ENCODE measurements around the gene VWC2. TPM values are rescaled to one million over a fixed set of nuclear protein-coding genes. Genes with fewer than 3 reads are reported as not detected.

Gene VWC2
- total and polyA plus RNA-seq, 10 of the 15 experiments (the other 5 are each of a cell fraction or from before 2014, with no cell fraction given), result 0.01 to 0.06 (median 0.03) TPM; not detected in 7

DNA sequence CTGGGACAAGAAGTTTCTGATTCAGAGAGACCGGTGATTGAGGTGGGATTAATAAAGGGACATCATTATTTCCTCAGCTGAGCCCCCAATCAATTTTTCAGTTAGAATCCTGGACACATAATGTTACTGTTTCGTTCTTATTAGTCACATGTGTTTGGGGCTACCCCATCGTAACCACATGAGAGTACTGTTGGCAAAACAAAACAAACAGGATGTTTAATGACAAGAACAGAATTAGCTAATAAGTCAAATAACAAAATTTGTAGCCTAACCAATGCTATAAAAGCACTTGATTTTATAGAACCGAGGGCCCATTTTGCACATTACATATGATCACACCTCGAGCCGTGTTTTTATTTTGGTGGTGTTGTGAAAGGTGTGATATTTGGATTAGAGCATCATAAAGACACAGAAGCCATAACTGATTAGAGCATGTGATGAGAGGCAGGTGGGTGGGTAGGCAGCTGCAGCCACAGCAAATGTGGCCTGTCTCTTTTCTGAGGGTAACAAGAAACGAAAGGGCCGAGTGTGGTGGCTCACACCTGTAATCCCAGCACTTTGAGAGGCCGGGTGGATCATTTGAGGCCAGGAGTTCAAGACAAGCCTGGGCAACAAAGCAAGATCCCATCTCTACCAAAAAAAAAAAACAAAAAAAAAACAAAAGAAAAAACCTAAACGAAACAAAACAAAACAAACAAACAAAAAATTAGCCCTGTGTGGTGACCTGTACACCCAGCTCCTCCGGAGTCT is 1.8 kb upstream of the VWC2 start (continued):
- TF ChIP-seq MEF2B (IDR thresholded peaks at IDR 0.05; ENCODE audit: partially characterized antibody, poor library complexity, severe bottlenecking) (peak; percentile 73), RAD21 (IDR thresholded peaks at IDR 0.05; ENCODE audit: insufficient read depth, low read depth, low read length) (no peak), KDM1A (IDR thresholded peaks at IDR 0.05; ENCODE audit: borderline replicate concordance) (no peak), SREBF1 (IDR thresholded peaks at IDR 0.05; ENCODE audit: low read length) (no peak), YY1 (IDR thresholded peaks at IDR 0.05; ENCODE audit: low read depth, low read length) (0 out of 2 replicates have a peak, but pooled peaks have one; percentile 20), JUND (IDR thresholded peaks at IDR 0.05; ENCODE audit: low read depth, low read length) (no peak), PAX5 (IDR thresholded peaks at IDR 0.05; ENCODE audit: borderline replicate concordance, low read depth, low read length) (no peak), BHLHE40 (IDR thresholded peaks at IDR 0.05; ENCODE audit: borderline replicate concordance in 1 of 2, low read depth in 2 of 2, low read length in 1 of 2) (peak; percentile 12 to 53; a peak in 1 of 4 replicates), ZNF384 (IDR thresholded peaks at IDR 0.05; ENCODE audit: borderline replicate concordance, low read depth, low read length) (no peak), KLF5 (IDR thresholded peaks at IDR 0.05; ENCODE audit: partially characterized antibody) (peak; percentile 36), EED (IDR thresholded peaks at IDR 0.05; ENCODE audit: low read depth) (no peak), NR2C1 (IDR thresholded peaks at IDR 0.05) (no peak), PML (IDR thresholded peaks at IDR 0.05; ENCODE audit: low read length) (0 out of 2 replicates have a peak, but pooled peaks have one; percentile 24), BACH1 (IDR thresholded peaks at IDR 0.05; ENCODE audit: borderline replicate concordance) (no peak), MEF2A (IDR thresholded peaks at IDR 0.05; ENCODE audit: insufficient read depth, low read depth, low read length) (0 out of 2 replicates have a peak, but pooled peaks have one; percentile 9), CREB1 (IDR thresholded peaks at IDR 0.05; ENCODE audit: low read depth) (no peak), MLLT1 (IDR thresholded peaks at IDR 0.05) (0 out of 2 replicates have a peak, but pooled peaks have one; percentile 36), HSF1 (IDR thresholded peaks at IDR 0.05; ENCODE audit: low read depth, low read length) (no peak), MXI1 (IDR thresholded peaks at IDR 0.05; ENCODE audit: low read depth, low read length) (peak; percentile 53; the same call in 1 of the 2 replicates), RUNX3 (IDR thresholded peaks at IDR 0.05; ENCODE audit: low read length) (peak; percentile 88), NBN (IDR thresholded peaks at IDR 0.05) (0 out of 2 replicates have a peak, but pooled peaks have one; percentile 59), NR2F1 (conservative IDR thresholded peaks at IDR 0.05) (no peak), MYB (IDR thresholded peaks at IDR 0.05; ENCODE audit: borderline replicate concordance, low read depth, low read length) (peak; percentile 71), IKZF2 (IDR thresholded peaks at IDR 0.05) (peak; percentile 61 to 65), TCF12 (IDR thresholded peaks at IDR 0.05; ENCODE audit: low read depth, low read length) (peak; percentile 88), SMAD1 (IDR thresholded peaks at IDR 0.05; ENCODE audit: low read depth, partially characterized antibody) (no peak), KAT2A (conservative IDR thresholded peaks at IDR 0.05; ENCODE audit: control insufficient read depth, low read depth, low read length) (no peak)
